ENCODE results near the gene TMEM182.

Gene TMEM182, protein sequence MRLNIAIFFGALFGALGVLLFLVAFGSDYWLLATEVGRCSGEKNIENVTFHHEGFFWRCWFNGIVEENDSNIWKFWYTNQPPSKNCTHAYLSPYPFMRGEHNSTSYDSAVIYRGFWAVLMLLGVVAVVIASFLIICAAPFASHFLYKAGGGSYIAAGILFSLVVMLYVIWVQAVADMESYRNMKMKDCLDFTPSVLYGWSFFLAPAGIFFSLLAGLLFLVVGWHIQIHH

DNA sequence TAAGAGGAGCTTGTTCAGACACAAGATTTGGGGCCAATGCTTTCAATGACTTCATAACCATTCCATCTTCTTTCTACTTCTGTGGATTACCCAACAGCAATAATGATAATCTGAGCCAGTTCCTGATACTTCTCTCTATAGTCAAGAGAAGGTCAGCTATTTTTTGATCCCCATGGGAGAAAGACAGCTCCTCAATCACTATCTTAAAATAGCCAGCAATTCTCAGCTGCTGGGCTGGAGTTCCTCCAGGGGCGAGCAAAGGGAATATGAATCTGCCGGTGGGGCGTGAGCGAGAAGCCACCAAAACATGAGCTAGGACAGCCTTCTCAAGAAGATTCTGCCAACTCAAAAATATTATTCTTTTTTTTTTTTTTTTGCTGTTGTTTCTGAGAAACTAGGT, at the start of gene TMEM182:
TSS of gene TMEM182 (plus strand) at position 269 of the 400 bp plus-strand sequence. CDS start 187 bp downstream, outside the sequence.
- DNase-seq (ENCODE audit: low read depth): no peak

GRCh38 chr2:102717308-102718018, 44.4 kb upstream of the TMEM182 start:
- DNase-seq (ENCODE audit: low read depth): no peak

DNA sequence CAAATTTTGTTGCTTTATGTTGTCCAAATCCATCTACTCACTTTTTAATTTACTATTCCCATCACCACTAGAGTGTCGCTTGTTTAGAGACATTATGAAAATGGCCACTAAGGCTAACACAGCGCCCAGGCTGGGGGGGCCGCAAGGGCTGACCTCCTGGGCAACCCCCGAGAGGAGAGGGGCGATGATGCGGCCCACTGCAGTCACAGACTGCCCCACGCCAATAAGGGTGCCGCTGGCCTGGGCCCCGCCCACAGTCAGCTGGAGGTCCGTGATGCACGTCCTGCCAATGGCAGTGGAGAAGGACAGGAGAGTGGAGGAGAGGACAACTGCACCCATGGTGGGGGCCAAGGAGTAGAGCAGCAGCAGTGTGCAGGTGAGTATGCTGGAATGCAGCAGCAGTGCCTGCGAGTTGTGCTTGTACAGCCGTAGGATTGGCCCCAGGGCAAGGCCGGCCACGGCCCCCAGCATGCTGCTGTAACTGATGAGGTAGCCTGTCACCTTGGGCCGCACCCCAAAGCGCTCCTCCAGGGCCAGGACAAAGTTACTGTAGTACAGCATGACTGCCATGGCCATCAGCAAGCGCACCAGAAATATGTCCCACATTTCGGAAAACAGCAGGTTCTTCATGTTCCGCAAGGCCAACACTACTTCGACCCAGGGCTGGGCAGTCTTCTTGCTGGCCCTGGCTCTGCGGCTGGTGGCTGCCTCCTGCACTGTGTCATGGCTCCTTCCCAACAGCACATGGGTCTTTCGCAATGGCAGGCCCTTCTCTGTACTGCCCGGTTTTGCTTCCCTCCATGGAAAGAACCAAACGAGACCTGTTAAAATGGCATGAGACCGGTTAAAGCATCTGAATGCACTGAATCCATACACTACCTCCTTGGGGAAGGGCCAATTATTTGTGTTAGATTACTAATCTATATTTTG, 43.2 kb upstream of the TMEM182 start:
- DNase-seq (ENCODE audit: low read depth): no peak

GRCh38 chr2:102724016-102724490, 37.8 kb upstream of the TMEM182 start:
- DNase-seq (ENCODE audit: low read depth): no peak

DNA sequence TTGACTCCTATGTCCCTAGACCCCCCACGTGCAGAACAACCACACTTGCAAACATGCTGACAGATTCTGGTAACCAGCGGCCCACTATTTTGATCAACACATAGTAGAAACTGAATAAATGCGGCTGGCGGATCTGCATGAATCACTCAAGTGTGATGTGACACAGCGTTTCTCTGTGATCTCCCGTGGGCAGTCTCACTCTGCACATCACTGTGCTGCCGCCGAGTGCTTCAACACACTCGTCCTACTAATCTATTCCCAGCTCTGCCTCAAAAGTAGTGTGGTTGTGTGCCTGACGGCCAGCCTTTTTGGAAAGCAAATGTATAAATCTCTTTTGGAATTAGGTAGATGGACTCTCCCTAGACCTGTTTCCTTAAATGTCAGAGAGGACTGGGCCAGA, 37.3 kb upstream of the TMEM182 start:
- no peak for DNase-seq (ENCODE audit: low read depth)

GRCh38 chr2:102726128-102727087, 35.4 kb upstream of the TMEM182 start:
- no peak for DNase-seq (ENCODE audit: low read depth)

GRCh38 chr2:102735416-102736109, 26.3 kb upstream of the TMEM182 start:
- DNase-seq (ENCODE audit: low read depth): no peak

GRCh38 chr2:102736110-102736409, 25.8 kb upstream of the TMEM182 start:
- DNase-seq (ENCODE audit: low read depth): no peak

GRCh38 chr2:102736410-102737409, 25.1 kb upstream of the TMEM182 start:
- peak; percentile 79 for DNase-seq (ENCODE audit: low read depth)

DNA sequence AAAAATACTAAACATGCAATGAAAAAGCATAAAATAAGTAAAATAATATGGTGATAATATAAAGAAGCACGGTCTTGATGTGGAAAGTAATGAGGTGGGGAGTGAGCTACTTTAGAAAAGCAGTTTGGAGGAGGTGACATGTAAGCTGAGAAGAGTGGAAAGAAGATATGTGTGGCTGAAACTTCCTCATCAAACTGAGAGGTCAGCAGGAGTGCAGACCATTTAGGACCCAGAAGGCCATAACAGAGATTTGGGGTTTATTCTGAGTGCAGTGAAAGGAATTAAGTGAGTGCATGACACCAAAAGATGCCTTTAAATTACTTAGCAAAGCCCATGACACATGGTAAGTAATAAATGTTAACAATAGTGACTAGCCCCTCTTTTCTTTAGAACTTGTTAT, 24.4 kb upstream of the TMEM182 start:
- DNase-seq (ENCODE audit: low read depth): no peak

DNA sequence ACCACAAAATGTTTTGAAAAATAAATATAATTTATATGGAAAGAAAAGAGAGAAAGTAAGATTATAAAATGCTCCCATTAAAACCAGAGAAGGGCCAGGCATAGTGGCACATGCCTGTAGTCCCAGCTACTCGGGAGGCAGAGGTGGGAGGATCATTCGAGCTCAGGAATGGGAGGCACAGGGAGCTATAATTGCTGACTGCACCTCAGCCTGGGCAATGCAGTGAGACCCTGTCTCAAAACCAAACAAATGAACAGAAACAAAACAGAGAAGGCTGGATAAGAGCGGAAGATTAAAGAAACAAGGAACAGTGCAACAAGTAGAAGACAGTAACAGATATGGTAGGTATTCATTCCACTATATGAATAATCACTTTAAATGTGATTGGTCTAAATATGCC, 18.6 kb upstream of the TMEM182 start:
- DNase-seq (ENCODE audit: low read depth): no peak

- no peak for DNase-seq (ENCODE audit: low read depth)
Measured at GRCh38 chr2:102748107-102748506, 13.7 kb upstream of the TMEM182 start.

DNA sequence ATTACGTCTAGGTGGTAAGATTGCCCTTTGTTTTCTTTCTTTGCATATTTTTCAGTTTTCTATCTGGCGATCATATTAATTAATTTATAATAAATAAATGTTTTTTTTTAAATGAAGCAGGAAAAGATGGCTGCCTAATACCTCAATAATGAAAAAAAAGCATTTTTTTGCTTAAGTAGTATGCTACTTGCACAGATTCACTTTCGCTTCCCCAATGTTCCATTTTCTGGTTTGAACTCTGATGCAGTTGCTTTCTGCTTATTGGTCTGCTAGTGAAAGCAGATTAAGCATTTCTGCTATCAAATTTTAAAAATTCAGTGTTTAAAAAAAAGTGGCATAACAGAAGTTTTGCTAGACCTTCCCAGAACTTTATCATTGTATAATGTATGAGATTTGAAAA, 11.9 kb upstream of the TMEM182 start:
- DNase-seq (ENCODE audit: low read depth): no peak

DNA sequence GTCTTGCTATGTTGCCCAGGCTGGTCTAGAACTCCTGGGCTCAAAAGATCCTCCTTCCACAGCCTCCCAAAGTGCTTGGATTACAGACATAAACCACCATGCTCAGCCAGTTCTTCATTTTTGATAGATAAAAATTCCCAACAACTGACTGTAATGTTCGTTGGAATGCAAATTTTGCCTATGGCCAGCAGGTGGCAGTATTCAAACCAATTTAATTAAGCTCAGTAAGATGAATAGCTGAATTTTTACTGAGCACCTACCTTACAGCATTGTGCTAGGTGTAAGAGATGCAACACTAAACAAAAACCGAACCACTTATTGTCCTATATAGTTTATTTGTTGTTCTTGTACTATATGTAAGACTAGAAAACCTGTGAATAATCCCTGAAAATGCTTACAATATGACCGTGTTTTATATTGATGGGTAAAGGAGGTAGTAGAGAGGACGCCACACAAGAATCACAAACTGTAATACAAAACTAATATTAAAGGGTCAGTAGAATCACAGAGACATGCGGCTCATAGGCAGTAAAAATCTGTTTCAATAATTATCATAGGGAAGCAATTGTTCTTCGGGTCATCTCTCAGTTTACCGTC, 8.2 kb upstream of the TMEM182 start:
- peak; percentile 7 for DNase-seq (ENCODE audit: low read depth)

DNA sequence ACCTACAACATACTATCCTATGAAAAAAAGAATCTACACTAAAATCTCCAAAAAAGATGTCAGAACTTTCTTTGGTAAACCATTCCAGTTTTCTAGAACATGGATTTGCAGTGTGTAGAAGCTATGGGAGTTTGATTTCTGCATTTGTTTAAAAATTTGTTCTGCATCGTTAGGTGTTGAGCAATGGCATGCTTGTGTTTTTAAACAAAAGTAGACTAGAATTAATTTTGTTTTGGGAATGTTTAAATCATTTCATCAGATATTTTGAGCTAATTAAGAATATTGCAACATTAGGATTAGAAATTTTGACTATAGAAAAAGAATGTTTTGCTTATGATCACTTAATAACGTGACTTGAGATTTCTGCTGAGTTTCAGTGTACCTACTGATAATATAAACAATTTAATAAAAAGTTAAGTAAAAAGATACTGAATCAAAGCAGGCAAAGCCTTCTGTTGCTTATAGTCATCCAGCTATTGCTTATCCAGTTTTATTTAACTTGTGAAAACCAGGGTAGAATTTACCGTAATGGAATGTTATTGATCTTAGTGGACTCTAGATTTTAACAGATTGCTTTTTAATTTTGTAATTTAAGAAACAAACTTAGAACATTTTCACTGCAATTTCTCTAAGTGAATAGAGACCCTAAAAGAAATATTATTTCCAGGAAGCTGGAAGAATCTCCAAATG, 7.2 kb upstream of the TMEM182 start:
- DNase-seq (ENCODE audit: low read depth): no peak

DNA sequence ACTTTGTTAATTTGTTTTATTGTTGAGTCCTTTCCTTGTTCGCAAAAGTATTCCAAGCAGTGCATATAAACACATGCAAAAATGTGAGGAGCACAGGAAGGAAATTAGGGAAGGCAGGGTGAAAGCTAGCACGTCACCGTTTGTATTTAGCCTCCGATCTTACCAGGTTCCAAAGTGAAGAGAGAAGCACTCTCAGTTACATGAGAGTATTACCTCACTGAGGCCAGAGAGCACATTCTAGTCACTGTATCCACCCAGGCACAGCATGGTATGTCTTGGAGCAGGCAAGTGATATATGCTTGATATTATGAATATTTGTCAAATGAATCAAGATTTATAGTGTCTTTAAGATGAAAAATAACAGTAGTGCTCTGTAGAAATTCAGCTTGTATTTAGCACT, 6.5 kb upstream of the TMEM182 start:
- no peak for DNase-seq (ENCODE audit: low read depth)

- DNase-seq (ENCODE audit: low read depth): no peak
Measured at GRCh38 chr2:102758439-102758838, 3.4 kb upstream of the TMEM182 start.

DNA sequence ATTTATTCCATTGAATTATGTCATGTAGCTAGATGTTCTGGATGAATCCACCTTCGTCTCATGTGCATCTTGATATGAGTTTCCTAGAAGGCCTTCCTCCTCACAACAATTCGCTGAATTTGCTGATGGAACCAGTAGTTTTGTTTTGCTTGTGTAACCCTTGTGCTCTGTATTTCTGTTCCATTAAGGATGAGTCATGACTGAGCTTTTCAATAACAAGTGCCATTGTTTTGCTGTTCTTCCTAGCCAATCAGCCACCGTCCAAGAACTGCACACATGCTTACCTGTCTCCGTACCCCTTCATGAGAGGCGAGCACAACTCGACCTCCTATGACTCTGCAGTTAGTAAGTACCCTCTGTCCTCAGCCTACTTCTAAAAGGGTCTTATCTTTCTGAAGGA, 2.3 kb downstream of the TMEM182 start:
- no peak for DNase-seq (ENCODE audit: low read depth)

GRCh38 chr2:102765061-102765460, 3.2 kb downstream of the TMEM182 start:
- DNase-seq (ENCODE audit: low read depth): no peak

Measured in activated gamma-delta T cell treated with anti-CD3 and anti-CD28 coated beads, Interleukin-2, amount 50 U/mL, for 16 hours (primary cell).